K562 (cell line): ENCODE measurements around the gene CEP128. TPM values are rescaled to one million over a fixed set of nuclear protein-coding genes. Genes with fewer than 3 reads are reported as not detected.

Source experiments
- ATAC-seq: fragments of 200-7000 bp; cut with Tn5 transposase; 3 replicates; pipeline ENCODE4 v1.9.1; 2020; ENCODE audit warnings: moderate library complexity
- BruUV-seq: library from RNA; stranded (reverse); fragments of 400-500 nt; replicated peaks from 2 replicates; lab custom pipeline; 2021; lab: Mats Ljungman, UMichigan
- CTCF ChIA-PET: fragments of 300-600 bp; formaldehyde crosslinking; extraction: SDS; loops from one replicate; lab custom pipeline; 2021; ENCODE audit warnings: low intra/inter-chr PET ratio; lab: Yijun Ruan, JAX
- POLR2A ChIA-PET: fragments of 300-600, 350-650 bp; sonication (Branson Sonifier 250); formaldehyde crosslinking; extraction: SDS; loops from one replicate; lab custom pipeline; 2021; ENCODE audit warnings: antibody characterized with exemption, inconsistent platforms; lab: Yijun Ruan, JAX
- DNase-seq, 4 experiments: peaks; one replicate each; pipeline versions ENCODE4 v3.0.0 to v3.0.0-alpha.2; 2011 to 2018; ENCODE audit warnings: low spot score in 3 of 4, mixed read lengths in 3 of 4; ENCODE audit errors: extremely low read depth in 1 of 4
- FAIRE-seq: peaks from 2 replicates; lab custom pipeline; 2011; peaks lifted over from hg19 to GRCh38; lab: Jason Lieb, UNC
- H2AFZ ChIP-seq: 2 replicates; pipeline ENCODE4 v1.6.0; 2011; ENCODE audit warnings: low read depth, low read length, control low read depth, inconsistent platforms
- H3K27ac ChIP-seq: fragments of 200-600 bp; 3 replicates; pipeline ENCODE4 v1.8.0; 2011; ENCODE audit warnings: low read depth, mild to moderate bottlenecking, control low read depth, inconsistent platforms, low read length, moderate library complexity, mixed read lengths; ENCODE audit errors: extremely low read depth
- H3K27me3 ChIP-seq, 2 experiments: fragments of 300-600 bp in 1 of 2; 2 replicates in 1 of 2; 3 replicates in 1 of 2; pipeline versions ENCODE4 v1.6.0 to v1.8.0; 2011; ENCODE audit warnings: inconsistent platforms in 2 of 2, low read length in 2 of 2, mild to moderate bottlenecking in 1 of 2, mixed read lengths in 1 of 2, moderate library complexity in 1 of 2; ENCODE audit not compliant: control insufficient read depth in 2 of 2, insufficient read depth in 2 of 2
- H3K36me3 ChIP-seq: fragments of 300-600 bp; 3 replicates; pipeline ENCODE4 v1.8.0; 2011; ENCODE audit warnings: mild to moderate bottlenecking, low read length, inconsistent platforms; ENCODE audit not compliant: control insufficient read depth, insufficient read depth
- H3K4me1 ChIP-seq, 2 experiments: fragments of 200-600 bp in 1 of 2; replicated peaks in 1 of 2; 2 replicates in 1 of 2; 3 replicates in 1 of 2; pipeline versions ENCODE4 v1.5.1 to v1.8.0; 2011; ENCODE audit warnings: inconsistent platforms in 2 of 2, low read length in 2 of 2, mild to moderate bottlenecking in 1 of 2, mixed read lengths in 1 of 2, moderate library complexity in 1 of 2; ENCODE audit not compliant: control insufficient read depth in 2 of 2, insufficient read depth in 2 of 2
- H3K4me2 ChIP-seq: 2 replicates; pipeline ENCODE4 v1.6.1; 2011; ENCODE audit warnings: low read length, control low read depth, inconsistent platforms, mixed read lengths; ENCODE audit not compliant: insufficient read depth
- H3K4me3 ChIP-seq: fragments of 200-600 bp; sonication (generic), shearing (Covaris generic); 2 replicates; pipeline ENCODE4 v1.5.1; 2016; ENCODE audit warnings: control low read depth, inconsistent platforms
- H3K79me2 ChIP-seq: fragments of 200-600 bp; 3 replicates; pipeline ENCODE4 v1.8.0; 2011; ENCODE audit warnings: low read length, inconsistent platforms; ENCODE audit not compliant: control insufficient read depth, insufficient read depth
- H3K9ac ChIP-seq, 2 experiments: 2 replicates each; pipeline versions ENCODE4 v1.6.0 to v1.6.1; 2011; ENCODE audit warnings: low read depth in 2 of 2, low read length in 2 of 2, control low read depth in 1 of 2, inconsistent platforms in 1 of 2, mild to moderate bottlenecking in 1 of 2, mixed read lengths in 1 of 2; ENCODE audit not compliant: insufficient read depth in 1 of 2
- H3K9me1 ChIP-seq: one replicate; pipeline ENCODE4 v1.6.0; 2011; ENCODE audit warnings: inconsistent platforms, mild to moderate bottlenecking, low read length, moderate library complexity; ENCODE audit not compliant: control insufficient read depth, insufficient read depth
- H3K9me3 ChIP-seq: replicated peaks from 2 replicates; pipeline ENCODE4 v1.5.1; 2011; ENCODE audit warnings: low read depth, low read length, inconsistent platforms; ENCODE audit not compliant: control insufficient read depth, insufficient read depth
- H4K20me1 ChIP-seq: replicated peaks from 2 replicates; pipeline ENCODE4 v1.6.1; 2011; ENCODE audit warnings: low read length, inconsistent platforms, mixed read lengths; ENCODE audit not compliant: control insufficient read depth, insufficient read depth
- BCOR ChIP-seq: fragments of 450-650 bp; IDR thresholded peaks from 2 replicates; pipeline ENCODE4 v1.6.1; 2016
- BRD9 ChIP-seq: fragments of 450-650 bp; IDR thresholded peaks from 2 replicates; pipeline ENCODE4 v1.6.1; 2018; ENCODE audit warnings: low read depth; ENCODE audit not compliant: partially characterized antibody
- EWSR1 ChIP-seq: fragments of 450-650 bp; IDR thresholded peaks from 2 replicates; pipeline ENCODE4 v1.6.1; 2018; ENCODE audit warnings: borderline replicate concordance, mild to moderate bottlenecking, low read depth, moderate library complexity; ENCODE audit not compliant: partially characterized antibody
- JUND ChIP-seq, 2 experiments: IDR thresholded peaks; 2 replicates in 1 of 2; 3 replicates in 1 of 2; pipeline ENCODE4 v1.6.1; 2011; ENCODE audit warnings: borderline replicate concordance in 2 of 2, low read depth in 2 of 2, low read length in 2 of 2, improper control_type of control experiment in 1 of 2, missing biosample characterization in 1 of 2, missing genetic modification characterization in 1 of 2, missing genetic modification reagents in 1 of 2
- MAFG ChIP-seq: fragments of 450-650 bp; conservative IDR thresholded peaks from 2 replicates; pipeline ENCODE4 v1.6.1; 2016; ENCODE audit warnings: missing genetic modification characterization, missing compliant biosample characterization
- NONO ChIP-seq, 2 experiments: fragments of 200-400 bp in 1 of 2; fragments of 450-650 bp in 1 of 2; formaldehyde crosslinking in 1 of 2; IDR thresholded peaks; 2 replicates each; pipeline ENCODE4 v1.6.1; 2017; ENCODE audit warnings: low read depth in 2 of 2, mild to moderate bottlenecking in 2 of 2, moderate library complexity in 2 of 2, low read length in 1 of 2
- RBM17 ChIP-seq: fragments of 200-400 bp; formaldehyde crosslinking; IDR thresholded peaks from 2 replicates; pipeline ENCODE4 v1.6.1; 2017; ENCODE audit warnings: low read depth, mild to moderate bottlenecking, low read length, borderline replicate concordance
- STAG1 ChIP-seq: sonication (generic); formaldehyde crosslinking; IDR thresholded peaks from 2 replicates; pipeline ENCODE4 v1.5.0; 2020; ENCODE audit warnings: missing genetic modification reagents, borderline replicate concordance
- THAP12 ChIP-seq: fragments of 250-450 bp; sonication (Bioruptor Pico); IDR thresholded peaks from 2 replicates; pipeline ENCODE4 v1.9.0; 2021; ENCODE audit warnings: mild to moderate bottlenecking, inconsistent platforms
- VEZF1 ChIP-seq: fragments of 200-800 bp; sonication (Bioruptor generic); IDR thresholded peaks from 2 replicates; pipeline ENCODE4 v1.6.1; 2017; ENCODE audit warnings: missing genetic modification characterization, missing compliant biosample characterization
- ZNF146 ChIP-seq: IDR thresholded peaks from one replicate; pipeline ENCODE4 v1.6.1; 2018; ENCODE audit warnings: missing compliant biosample characterization; ENCODE audit not compliant: unreplicated experiment
- ZNF75A ChIP-seq: fragments of 450-650 bp; formaldehyde crosslinking; IDR thresholded peaks from 2 replicates; pipeline ENCODE4 v1.4.0; 2020; ENCODE audit warnings: mild to moderate bottlenecking
- ZNF764 ChIP-seq: fragments of 250-450 bp; sonication (Bioruptor Pico); IDR thresholded peaks from 2 replicates; pipeline ENCODE4 v1.4.0; 2020; ENCODE audit warnings: low read depth, mild to moderate bottlenecking, moderate library complexity
- ZNF830 ChIP-seq: fragments of 250-450 bp; sonication (Bioruptor Pico); IDR thresholded peaks from 2 replicates; pipeline ENCODE4 v1.5.0; 2021; ENCODE audit warnings: mild to moderate bottlenecking
- WGBS: fragments of 100-300 bp; shearing (Covaris generic); methylation state at CpG from one replicate; pipeline ENCODE4 v1.1.6; 2016; ENCODE audit warnings: low coverage, mixed read lengths; ENCODE audit not compliant: insufficient coverage; ENCODE audit errors: missing lambda C conversion rate; 5-methylcytosine and 5-hydroxymethylcytosine counted together
- in situ Hi-C: fragments of 300-500 bp; cut with MboI; formaldehyde crosslinking; loops from 4 replicates; pipeline ENCODE4 v1.15.0; 2018; ENCODE audit warnings: inconsistent platforms, mixed read lengths
- intact Hi-C: fragments of 100-400 bp; cut with micrococcal nuclease; formaldehyde crosslinking; loops from 2 replicates; pipeline ENCODE4 v1.14.2; 2022
- polyA plus RNA-seq, 8 experiments: library from polyadenylated mRNA; depleted of rRNA in 4 of 8; stranded (reverse) in 5 of 8; unstranded in 3 of 8; fragments of >200 nt; fragmentation: Nextera tagmentation in 2 of 8; fragmentation: Illumina TruSeq in 1 of 8; extraction: Ambion mirVana in 2 of 8; extraction: Trizol in 1 of 8; gene quantifications; 2 replicates each; pipeline versions ENCODE4 v1.2.1 to v1.2.3, GENCODE V29; 2011 to 2014; ENCODE audit warnings: inconsistent platforms in 1 of 8, missing spikeins in 1 of 8
- total RNA-seq, 7 experiments: library from RNA; depleted of rRNA in 6 of 7; stranded (reverse); fragments of >200 nt in 6 of 7; fragmentation: Illumina TruSeq in 2 of 7; extraction: Trizol in 2 of 7; gene quantifications; 2 replicates each; pipeline versions ENCODE4 v1.2.1 to v1.2.3, GENCODE V29; 2011 to 2021; ENCODE audit warnings: low replicate concordance in 1 of 7
- TF ChIP-seq, protein P1 (sequence below): sonication (generic); formaldehyde crosslinking; IDR thresholded peaks from 2 replicates; pipeline ENCODE4 v1.8.1; 2023; ENCODE audit warnings: mild to moderate bottlenecking, missing genetic modification reagents, moderate library complexity

CEP128 gene
- total and polyA plus RNA-seq, 9 of the 15 experiments (the other 6 are each of a cell fraction or from before 2014, with no cell fraction given) = 2.3 to 9.2 (median 4.6) TPM

DNA sequence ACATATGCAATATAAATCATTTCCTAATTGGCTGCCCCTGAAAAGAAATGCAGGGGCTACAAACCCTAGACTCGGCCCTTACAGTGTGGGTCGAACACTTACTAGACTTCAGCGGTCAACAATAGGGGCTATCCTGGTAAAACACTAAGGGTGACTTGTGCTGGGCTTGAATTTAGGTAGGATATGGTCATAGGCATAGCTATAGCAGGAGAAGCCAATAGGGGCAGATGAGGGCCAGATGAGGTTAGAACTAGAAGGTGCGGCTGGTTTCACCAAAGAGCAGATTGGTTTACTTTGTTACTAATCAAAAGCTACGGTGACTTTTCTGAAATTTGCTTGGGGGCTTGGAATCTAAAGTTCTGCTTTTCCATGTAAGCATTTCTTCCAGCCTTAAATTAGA, 447.9 kb downstream of the CEP128 start:
- in situ Hi-C loops (no loop called here), intact Hi-C loops (no loop called here)
- no peaks in the 10 kb centered on the region for H3K79me2 ChIP-seq
- no peaks in the 10 kb centered on the region for H3K9me3 ChIP-seq
- ChIA-PET POLR2A (no interaction called here), CTCF (no interaction called here)
- H3K4me3 ChIP-seq = no peak overlapping the region
- no peaks in the 10 kb centered on the region for H3K36me3 ChIP-seq
- H3K27me3 ChIP-seq = no peaks in the 10 kb centered on the region
- H2AFZ ChIP-seq = no peak overlapping the region
- no peak for ATAC-seq
- H3K9me1 ChIP-seq = no peaks in the 10 kb centered on the region
- no peak overlapping the region for H3K9ac ChIP-seq
- WGBS = 0% methylated on average over 5 of the region's 5 CpGs
- BruUV-seq = no TSS peak
- FAIRE-seq = no peak
- no peak for DNase-seq
- H4K20me1 ChIP-seq = no peaks in the 10 kb centered on the region
- no peak overlapping the region for H3K4me2 ChIP-seq
- H3K4me1 ChIP-seq = no peaks in the 10 kb centered on the region
- H3K27ac ChIP-seq = no peak overlapping the region
- TF ChIP-seq ZNF830 (CRISPR knock-in tag) (no peak), ZNF764 (CRISPR knock-in tag) (no peak), RBM17 (no peak), ZNF75A (CRISPR knock-in tag) (no peak), EWSR1 (no peak), NONO (IDR thresholded peaks at IDR 0.05; ENCODE audit: low read depth in 2 of 2, low read length in 1 of 2) (no peak), BRD9 (no peak), THAP12 (CRISPR knock-in tag) (no peak), BCOR (no peak), JUND (IDR thresholded peaks at IDR 0.05; ENCODE audit: borderline replicate concordance, low read depth, low read length) (no peak), JUND (tag; IDR thresholded peaks at IDR 0.05; ENCODE audit: borderline replicate concordance, low read depth, low read length) (no peak), STAG1 (CRISPR knock-in tag) (no peak), ZNF146 (CRISPR knock-in tag) (no peak), MAFG (tag) (no peak), VEZF1 (CRISPR knock-in tag) (no peak)
- TF ChIP-seq, protein P1, sequence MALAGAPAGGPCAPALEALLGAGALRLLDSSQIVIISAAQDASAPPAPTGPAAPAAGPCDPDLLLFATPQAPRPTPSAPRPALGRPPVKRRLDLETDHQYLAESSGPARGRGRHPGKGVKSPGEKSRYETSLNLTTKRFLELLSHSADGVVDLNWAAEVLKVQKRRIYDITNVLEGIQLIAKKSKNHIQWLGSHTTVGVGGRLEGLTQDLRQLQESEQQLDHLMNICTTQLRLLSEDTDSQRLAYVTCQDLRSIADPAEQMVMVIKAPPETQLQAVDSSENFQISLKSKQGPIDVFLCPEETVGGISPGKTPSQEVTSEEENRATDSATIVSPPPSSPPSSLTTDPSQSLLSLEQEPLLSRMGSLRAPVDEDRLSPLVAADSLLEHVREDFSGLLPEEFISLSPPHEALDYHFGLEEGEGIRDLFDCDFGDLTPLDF (CRISPR knock-in tag) = no peak
